Endothelial cell (in vitro differentiated cells): ENCODE data around the gene GRM5. TPM values are rescaled to one million over a fixed set of nuclear protein-coding genes. Genes with fewer than 3 reads are reported as not detected.

ENCODE experiments used
- DNase-seq: peaks from one replicate; pipeline ENCODE4 v3.0.0; 2021; ENCODE audit warnings: low spot score
- H3K27ac Mint-ChIP-seq: one replicate; pipeline ENCODE4 v1.8.0; 2021; ENCODE audit warnings: mixed read lengths, inconsistent platforms; ENCODE audit not compliant: unreplicated experiment
- H3K27me3 Mint-ChIP-seq: one replicate; pipeline ENCODE4 v1.8.0; 2021; ENCODE audit warnings: mild to moderate bottlenecking, moderate library complexity, mixed read lengths, inconsistent platforms; ENCODE audit not compliant: unreplicated experiment
- H3K36me3 Mint-ChIP-seq: one replicate; pipeline ENCODE4 v1.8.0; 2021; ENCODE audit warnings: mild to moderate bottlenecking, low read depth, mixed read lengths, inconsistent platforms; ENCODE audit not compliant: unreplicated experiment
- H3K4me1 Mint-ChIP-seq: one replicate; pipeline ENCODE4 v1.8.0; 2021; ENCODE audit warnings: mild to moderate bottlenecking, mixed read lengths, inconsistent platforms; ENCODE audit not compliant: unreplicated experiment
- H3K4me3 Mint-ChIP-seq: one replicate; pipeline ENCODE4 v1.8.0; 2021; ENCODE audit warnings: mild to moderate bottlenecking, mixed read lengths, inconsistent platforms; ENCODE audit not compliant: unreplicated experiment
- H3K9me3 Mint-ChIP-seq: one replicate; pipeline ENCODE4 v1.8.0; 2021; ENCODE audit warnings: mixed read lengths, inconsistent platforms; ENCODE audit not compliant: unreplicated experiment
- CTCF ChIP-seq: fragments of 200-600 bp; sonication (generic); IDR thresholded peaks from one replicate; pipeline ENCODE4 v1.5.0; 2021; ENCODE audit warnings: antibody characterized with exemption; ENCODE audit not compliant: unreplicated experiment
- total RNA-seq: library from RNA; stranded (reverse); fragmentation: NEBNext Ultra II Directional; extraction: Animal tissue kit (Norgen Biotek cat#: 25700); gene quantifications from one replicate; pipeline ENCODE4 v1.2.1, GENCODE V29; 2021; ENCODE audit not compliant: unreplicated experiment

Gene GRM5
- total RNA-seq, 1 donor from 2014 or later, result 0.28 TPM

GRCh38 chr11:88790182-88790581 lies 275.6 kb downstream of the GRM5 start:
- no peaks in the 10 kb centered on the region for H3K9me3 Mint-ChIP-seq
- H3K4me1 Mint-ChIP-seq, result no peaks in the 10 kb centered on the region
- no peak for TF ChIP-seq CTCF
- H3K27me3 Mint-ChIP-seq, result no peaks in the 10 kb centered on the region
- H3K36me3 Mint-ChIP-seq, result no peaks in the 10 kb centered on the region
- DNase-seq, result no peak
- H3K4me3 Mint-ChIP-seq, result no peak overlapping the region
- H3K27ac Mint-ChIP-seq, result no peak overlapping the region

GRCh38 chr11:88779577-88779976 lies 286.2 kb downstream of the GRM5 start:
- Mint-ChIP-seq H3K4me3 (no peak overlapping the region), H3K27me3 (peaks cover 5% of the 10 kb centered on the region), H3K36me3 (no peaks in the 10 kb centered on the region), H3K9me3 (no peaks in the 10 kb centered on the region), H3K27ac (no peak overlapping the region), H3K4me1 (no peaks in the 10 kb centered on the region)
- no peak for TF ChIP-seq CTCF
- DNase-seq, result no peak

- Mint-ChIP-seq H3K4me3 (no peak overlapping the region), H3K9me3 (no peaks in the 10 kb centered on the region), H3K27me3 (peaks cover under 1% of the 10 kb centered on the region), H3K4me1 (peaks cover 5% of the 10 kb centered on the region), H3K27ac (no peak overlapping the region), H3K36me3 (no peaks in the 10 kb centered on the region)
- no peak for TF ChIP-seq CTCF
- no peak for DNase-seq
Observed at GRCh38 chr11:88770475-88771079, 295.2 kb downstream of the GRM5 start.

GRCh38 chr11:88744140-88744539 lies 321.6 kb downstream of the GRM5 start:
- Mint-ChIP-seq H3K9me3 (no peaks in the 10 kb centered on the region), H3K4me1 (peaks cover 4% of the 10 kb centered on the region), H3K4me3 (no peak overlapping the region), H3K27me3 (no peaks in the 10 kb centered on the region), H3K27ac (no peak overlapping the region), H3K36me3 (no peaks in the 10 kb centered on the region)
- no peak for DNase-seq
- TF ChIP-seq CTCF, result no peak

- DNase-seq, result no peak
- TF ChIP-seq CTCF, result no peak
- Mint-ChIP-seq H3K27ac (no peak overlapping the region), H3K4me3 (no peak overlapping the region), H3K9me3 (no peaks in the 10 kb centered on the region), H3K36me3 (no peaks in the 10 kb centered on the region), H3K27me3 (no peaks in the 10 kb centered on the region), H3K4me1 (peaks cover 16% of the 10 kb centered on the region)
Observed at GRCh38 chr11:88739524-88739923, 326.3 kb downstream of the GRM5 start.
